IMR-90 (cell line): Measurements from ENCODE around the gene MRTFA. TPM values are rescaled to one million over a fixed set of nuclear protein-coding genes. Genes with fewer than 3 reads are reported as not detected.

ENCODE experiments used
- ATAC-seq: fragments of 200-7000 bp; cut with Tn5 transposase; 2 replicates; pipeline ENCODE4 v1.9.1; 2020; ENCODE audit warnings: low read depth, mild to moderate bottlenecking, moderate library complexity
- BruUV-seq: library from RNA; stranded (reverse); fragments of 400-500 nt; replicated peaks from 2 replicates; lab custom pipeline; 2021; lab: Mats Ljungman, UMichigan
- CTCF ChIA-PET: fragments of 300-600 bp; formaldehyde crosslinking; extraction: SDS; loops from one replicate; lab custom pipeline; 2021; ENCODE audit warnings: antibody characterized with exemption; lab: Yijun Ruan, JAX
- POLR2A ChIA-PET: fragments of 300-600 bp; sonication (Branson Sonifier 250); formaldehyde crosslinking; loops from one replicate; lab custom pipeline; 2022; ENCODE audit warnings: antibody characterized with exemption; ENCODE audit not compliant: unreplicated experiment; lab: Charles Lee
- DNase-seq: peaks from one replicate; pipeline ENCODE4 v3.0.0; 2013
- H2AFZ ChIP-seq: replicated peaks from 2 replicates; pipeline ENCODE3; 2013; ENCODE audit warnings: low read length, mild to moderate bottlenecking; ENCODE audit not compliant: poor library complexity
- H2AK5ac ChIP-seq: 2 replicates; pipeline ENCODE4 v1.6.1; 2013; ENCODE audit warnings: low read depth, low read length, inconsistent platforms
- H2AK9ac ChIP-seq: replicated peaks from 2 replicates; pipeline ENCODE3; 2013; ENCODE audit warnings: mild to moderate bottlenecking, low read depth, low read length, moderate library complexity; ENCODE audit not compliant: poor library complexity
- H2BK120ac ChIP-seq: 2 replicates; pipeline ENCODE4 v1.6.1; 2013; ENCODE audit warnings: low read depth, low read length, inconsistent platforms
- H2BK15ac ChIP-seq: 3 replicates; pipeline ENCODE4 v1.6.1; 2013; ENCODE audit warnings: low read depth, low read length, inconsistent platforms
- H2BK20ac ChIP-seq: 2 replicates; pipeline ENCODE4 v1.6.1; 2013; ENCODE audit warnings: low read depth, mild to moderate bottlenecking, inconsistent platforms, low read length, moderate library complexity
- H2BK5ac ChIP-seq: 2 replicates; pipeline ENCODE4 v1.6.1; 2013; ENCODE audit warnings: mild to moderate bottlenecking, low read depth, low read length, inconsistent platforms; ENCODE audit not compliant: poor library complexity, severe bottlenecking
- H3K14ac ChIP-seq: replicated peaks from 2 replicates; pipeline ENCODE4 v1.6.1; 2013; ENCODE audit warnings: low read depth, low read length, inconsistent platforms
- H3K18ac ChIP-seq: 2 replicates; pipeline ENCODE4 v1.6.1; 2013; ENCODE audit warnings: low read depth, low read length, control low read depth
- H3K23ac ChIP-seq: 2 replicates; pipeline ENCODE4 v1.6.1; 2013; ENCODE audit warnings: low read depth, low read length, inconsistent platforms
- H3K27ac ChIP-seq: 2 replicates; pipeline ENCODE4 v1.5.1; 2013; ENCODE audit warnings: mild to moderate bottlenecking, control low read depth, low read length; ENCODE audit not compliant: insufficient read depth
- H3K27me3 ChIP-seq: 2 replicates; pipeline ENCODE4 v1.6.1; 2013; ENCODE audit warnings: low read length; ENCODE audit not compliant: control insufficient read depth, insufficient read depth
- H3K36me3 ChIP-seq: 2 replicates; pipeline ENCODE4 v1.6.1; 2013; ENCODE audit warnings: low read length, mixed read lengths; ENCODE audit not compliant: control insufficient read depth, insufficient read depth
- H3K4ac ChIP-seq: 2 replicates; pipeline ENCODE4 v1.6.1; 2013; ENCODE audit warnings: low read depth, low read length, inconsistent platforms
- H3K4me1 ChIP-seq: 2 replicates; pipeline ENCODE4 v1.6.1; 2013; ENCODE audit warnings: low read length, mixed read lengths; ENCODE audit not compliant: control insufficient read depth, insufficient read depth
- H3K4me2 ChIP-seq: 2 replicates; pipeline ENCODE4 v1.6.1; 2013; ENCODE audit warnings: low read depth, mild to moderate bottlenecking, control low read depth, low read length, moderate library complexity
- H3K4me3 ChIP-seq: 2 replicates; pipeline ENCODE4 v1.5.1; 2013; ENCODE audit warnings: low read depth, mild to moderate bottlenecking, control low read depth, low read length, moderate library complexity; ENCODE audit not compliant: insufficient read depth
- H3K56ac ChIP-seq: 2 replicates; pipeline ENCODE4 v1.6.1; 2013; ENCODE audit warnings: low read length, inconsistent platforms; ENCODE audit not compliant: insufficient read depth; ENCODE audit errors: extremely low read depth
- H3K79me1 ChIP-seq, 2 experiments: 2 replicates each; pipeline ENCODE4 v1.6.1; 2013; ENCODE audit warnings: low read length in 2 of 2, inconsistent platforms in 1 of 2, low read depth in 1 of 2
- H3K9ac ChIP-seq: 2 replicates; pipeline ENCODE4 v1.6.1; 2013; ENCODE audit warnings: low read depth, low read length, control low read depth
- H3K9me1 ChIP-seq: 2 replicates; pipeline ENCODE4 v1.6.1; 2013; ENCODE audit warnings: low read length, inconsistent platforms; ENCODE audit not compliant: insufficient read depth
- H3K9me3 ChIP-seq: 2 replicates; pipeline ENCODE4 v1.6.1; 2013; ENCODE audit warnings: low read length; ENCODE audit not compliant: control insufficient read depth, insufficient read depth
- H4K20me1 ChIP-seq: 2 replicates; pipeline ENCODE4 v1.6.1; 2013; ENCODE audit warnings: low read length, inconsistent platforms; ENCODE audit not compliant: insufficient read depth
- H4K5ac ChIP-seq: 2 replicates; pipeline ENCODE4 v1.6.1; 2013; ENCODE audit warnings: mild to moderate bottlenecking, low read depth, low read length, control low read depth
- H4K8ac ChIP-seq, 2 experiments: 2 replicates each; pipeline ENCODE4 v1.6.1; 2013; ENCODE audit warnings: low read depth in 2 of 2, low read length in 2 of 2, control low read depth in 1 of 2, inconsistent platforms in 1 of 2
- H4K91ac ChIP-seq: 2 replicates; pipeline ENCODE4 v1.6.1; 2013; ENCODE audit warnings: low read depth, low read length, inconsistent platforms; ENCODE audit not compliant: insufficient read depth
- CEBPB ChIP-seq: IDR thresholded peaks from 2 replicates; pipeline ENCODE4 v1.6.1; 2012; ENCODE audit warnings: low read depth, low read length, improper control_type of control experiment
- CHD1 ChIP-seq: IDR thresholded peaks from 2 replicates; pipeline ENCODE4 v1.6.1; 2012; ENCODE audit warnings: low read depth, low read length, improper control_type of control experiment
- MAFK ChIP-seq: IDR thresholded peaks from 2 replicates; pipeline ENCODE4 v1.6.1; 2012; ENCODE audit warnings: low read depth, low read length, improper control_type of control experiment
- MAZ ChIP-seq: IDR thresholded peaks from 2 replicates; pipeline ENCODE4 v1.6.1; 2012; ENCODE audit warnings: low read depth, mild to moderate bottlenecking, low read length, improper control_type of control experiment, moderate library complexity, borderline replicate concordance
- MXI1 ChIP-seq: IDR thresholded peaks from 2 replicates; pipeline ENCODE4 v1.6.1; 2012; ENCODE audit warnings: low read depth, mild to moderate bottlenecking, low read length, moderate library complexity, borderline replicate concordance
- NFE2L2 ChIP-seq: fragments of 150-350 bp; IDR thresholded peaks from 2 replicates; pipeline ENCODE4 v1.6.1; 2016; ENCODE audit warnings: low read depth, mild to moderate bottlenecking, low read length
- POLR2A ChIP-seq: IDR thresholded peaks from 2 replicates; pipeline ENCODE4 v1.6.1; 2012; ENCODE audit warnings: mild to moderate bottlenecking, low read depth, low read length
- RAD21 ChIP-seq: IDR thresholded peaks from 2 replicates; pipeline ENCODE4 v1.6.1; 2012; ENCODE audit warnings: low read length, improper control_type of control experiment
- RFX5 ChIP-seq: IDR thresholded peaks from 2 replicates; pipeline ENCODE4 v1.8.0; 2012; ENCODE audit warnings: low read depth, mild to moderate bottlenecking, low read length, moderate library complexity
- SMC3 ChIP-seq: fragments of 150-350 bp; IDR thresholded peaks from 2 replicates; pipeline ENCODE4 v1.6.1; 2016; ENCODE audit warnings: low read depth, mild to moderate bottlenecking, antibody characterized with exemption, low read length, moderate library complexity
- USF2 ChIP-seq: fragments of 150-350 bp; IDR thresholded peaks from 2 replicates; pipeline ENCODE4 v1.6.1; 2017; ENCODE audit warnings: mild to moderate bottlenecking, antibody characterized with exemption, low read length, low read depth
- WGBS, 2 experiments: methylation state at CpG; one replicate each; pipeline versions ENCODE4 v1.1.5 to v1.1.7; 2013; ENCODE audit warnings: missing lambda C conversion rate in 2 of 2; ENCODE audit not compliant: insufficient read length in 1 of 2; ENCODE audit errors: extremely low coverage in 2 of 2; 5-methylcytosine and 5-hydroxymethylcytosine counted together
- dilution Hi-C: fragments of 300-500 bp; cut with HindIII; formaldehyde crosslinking; loops from one replicate; pipeline ENCODE4 v1.14.3; 2018; ENCODE audit warnings: low sequenced_read_pairs; ENCODE audit not compliant: unreplicated experiment
- in situ Hi-C: fragments of 300-500 bp; cut with MboI; formaldehyde crosslinking; loops from 3 replicates; pipeline ENCODE4 v1.14.3; 2019; ENCODE audit warnings: low sequenced_read_pairs, inconsistent platforms, mixed read lengths
- intact Hi-C: fragments of 100-400 bp; cut with micrococcal nuclease; formaldehyde crosslinking; loops from 2 replicates; pipeline ENCODE4 v1.10.0; 2022
- polyA plus RNA-seq, 3 experiments: library from polyadenylated mRNA; depleted of rRNA; stranded (reverse); fragments of >200 nt; gene quantifications; 2 replicates each; pipeline ENCODE4 v1.2.3, GENCODE V29; 2012; ENCODE audit warnings: low replicate concordance in 1 of 3
- total RNA-seq: library from RNA; depleted of rRNA; stranded (reverse); fragments of >200 nt; gene quantifications from 2 replicates; pipeline ENCODE4 v1.2.3, GENCODE V29; 2012
- TF ChIP-seq, protein P1 (sequence below): conservative IDR thresholded peaks from 2 replicates; pipeline ENCODE4 v1.5.1; 2012; ENCODE audit warnings: mild to moderate bottlenecking, low read depth, low read length, improper control_type of control experiment

Gene MRTFA
- total and polyA plus RNA-seq, 2 of the 4 experiments (the other 2 are of a cell fraction) = 12.5 to 17.2 TPM

- H3K27ac ChIP-seq = no peak overlapping the region
- H3K9ac ChIP-seq = no peak overlapping the region
- no peak overlapping the region for H3K18ac ChIP-seq
- peaks cover 20% of the 10 kb centered on the region for H4K20me1 ChIP-seq
- TF ChIP-seq CHD1 (no peak), SMC3 (no peak), USF2 (no peak), MXI1 (no peak), POLR2A (no peak), RFX5 (no peak), NFE2L2 (no peak), RAD21 (no peak), CEBPB (no peak), MAZ (no peak), MAFK (no peak)
- TF ChIP-seq, protein P1, sequence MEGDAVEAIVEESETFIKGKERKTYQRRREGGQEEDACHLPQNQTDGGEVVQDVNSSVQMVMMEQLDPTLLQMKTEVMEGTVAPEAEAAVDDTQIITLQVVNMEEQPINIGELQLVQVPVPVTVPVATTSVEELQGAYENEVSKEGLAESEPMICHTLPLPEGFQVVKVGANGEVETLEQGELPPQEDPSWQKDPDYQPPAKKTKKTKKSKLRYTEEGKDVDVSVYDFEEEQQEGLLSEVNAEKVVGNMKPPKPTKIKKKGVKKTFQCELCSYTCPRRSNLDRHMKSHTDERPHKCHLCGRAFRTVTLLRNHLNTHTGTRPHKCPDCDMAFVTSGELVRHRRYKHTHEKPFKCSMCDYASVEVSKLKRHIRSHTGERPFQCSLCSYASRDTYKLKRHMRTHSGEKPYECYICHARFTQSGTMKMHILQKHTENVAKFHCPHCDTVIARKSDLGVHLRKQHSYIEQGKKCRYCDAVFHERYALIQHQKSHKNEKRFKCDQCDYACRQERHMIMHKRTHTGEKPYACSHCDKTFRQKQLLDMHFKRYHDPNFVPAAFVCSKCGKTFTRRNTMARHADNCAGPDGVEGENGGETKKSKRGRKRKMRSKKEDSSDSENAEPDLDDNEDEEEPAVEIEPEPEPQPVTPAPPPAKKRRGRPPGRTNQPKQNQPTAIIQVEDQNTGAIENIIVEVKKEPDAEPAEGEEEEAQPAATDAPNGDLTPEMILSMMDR = no peak
- H3K27me3 ChIP-seq = no peaks in the 10 kb centered on the region
- no peak overlapping the region for H4K91ac ChIP-seq
- in situ Hi-C loops (loop anchor here (5.0 to 25.0 kb wide), 2 partner anchors 208 to 453 kb away; no protein-coding TSS in a partner anchor), dilution Hi-C loops (no loop called here), intact Hi-C loops (loop anchor here (5.0 kb wide), 1 partner anchor 78 kb away; no protein-coding TSS in a partner anchor)
- peaks cover 18% of the 10 kb centered on the region for H3K9me1 ChIP-seq
- H3K23ac ChIP-seq = 0 out of 2 replicates have a peak overlapping the region, but pooled peaks have one; percentile 12
- H2BK120ac ChIP-seq = no peak overlapping the region; the same call in 1 of the 2 replicates
- no TSS peak for BruUV-seq
- no peak overlapping the region for H3K4me3 ChIP-seq
- H2BK5ac ChIP-seq = no peak overlapping the region
- H3K4me2 ChIP-seq = no peak overlapping the region
- ChIA-PET CTCF (no interaction called here), POLR2A (no interaction called here)
- WGBS, 2 experiments = 100% methylated on average over 1 of the region's 5 CpGs; no CpG with 5 or more reads in 1 of the 2 experiments
- peaks cover 17% of the 10 kb centered on the region for H3K36me3 ChIP-seq
- DNase-seq = no peak
- H3K4me1 ChIP-seq = peaks cover 24% of the 10 kb centered on the region
- no peaks in the 10 kb centered on the region for H3K9me3 ChIP-seq
- H2BK15ac ChIP-seq = no peak overlapping the region
- no peak overlapping the region for H3K56ac ChIP-seq
- H2AK9ac ChIP-seq = no peak overlapping the region
- H3K14ac ChIP-seq = no peak overlapping the region
- ATAC-seq = no peak
- no peak overlapping the region for H2AFZ ChIP-seq
- no peak overlapping the region for H2BK20ac ChIP-seq
- no peak overlapping the region for H2AK5ac ChIP-seq
- no peak overlapping the region for H4K5ac ChIP-seq
- H3K79me1 ChIP-seq = peaks cover 42 to 84% of the 10 kb centered on the region in 2 experiments
- no peak overlapping the region for H4K8ac ChIP-seq
- no peak overlapping the region for H3K4ac ChIP-seq
Observed at GRCh38 chr22:40434745-40435144, 201.8 kb downstream of the MRTFA start.
